NCI-H2196 (cell line): ENCODE data around the gene C15orf39.
"Not testable (repeated sequence)": the region's sequence is repeated elsewhere in the genome, so short reads cannot be mapped to it uniquely, and the experiment has no call there.

ENCODE experiments used
- DNase-seq: peaks from one replicate; lab custom pipeline; 2025; ENCODE audit not compliant: unreplicated experiment; lab: John Stamatoyannopoulos, UW

Gene C15orf39

GRCh38 chr15:75229191-75230015, 27.7 kb downstream of the C15orf39 start:
- DNase-seq: no peak

DNA sequence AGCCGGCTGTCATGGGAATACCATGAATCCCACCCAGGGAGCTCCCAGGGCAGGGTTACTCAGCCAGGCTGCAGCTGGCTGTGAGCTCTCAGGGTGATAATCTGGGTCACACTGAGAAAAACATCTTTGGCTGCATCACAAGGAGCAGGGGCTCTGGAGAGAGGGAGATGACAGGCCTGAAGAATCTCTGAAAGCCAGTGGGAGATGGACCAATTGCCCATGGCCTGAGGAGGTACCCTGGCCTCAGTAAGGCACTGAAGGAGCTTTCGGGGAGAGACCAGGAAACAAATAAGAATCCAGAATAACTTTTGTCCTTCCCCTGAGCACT, 28.3 kb downstream of the C15orf39 start:
- no peak for DNase-seq

DNA sequence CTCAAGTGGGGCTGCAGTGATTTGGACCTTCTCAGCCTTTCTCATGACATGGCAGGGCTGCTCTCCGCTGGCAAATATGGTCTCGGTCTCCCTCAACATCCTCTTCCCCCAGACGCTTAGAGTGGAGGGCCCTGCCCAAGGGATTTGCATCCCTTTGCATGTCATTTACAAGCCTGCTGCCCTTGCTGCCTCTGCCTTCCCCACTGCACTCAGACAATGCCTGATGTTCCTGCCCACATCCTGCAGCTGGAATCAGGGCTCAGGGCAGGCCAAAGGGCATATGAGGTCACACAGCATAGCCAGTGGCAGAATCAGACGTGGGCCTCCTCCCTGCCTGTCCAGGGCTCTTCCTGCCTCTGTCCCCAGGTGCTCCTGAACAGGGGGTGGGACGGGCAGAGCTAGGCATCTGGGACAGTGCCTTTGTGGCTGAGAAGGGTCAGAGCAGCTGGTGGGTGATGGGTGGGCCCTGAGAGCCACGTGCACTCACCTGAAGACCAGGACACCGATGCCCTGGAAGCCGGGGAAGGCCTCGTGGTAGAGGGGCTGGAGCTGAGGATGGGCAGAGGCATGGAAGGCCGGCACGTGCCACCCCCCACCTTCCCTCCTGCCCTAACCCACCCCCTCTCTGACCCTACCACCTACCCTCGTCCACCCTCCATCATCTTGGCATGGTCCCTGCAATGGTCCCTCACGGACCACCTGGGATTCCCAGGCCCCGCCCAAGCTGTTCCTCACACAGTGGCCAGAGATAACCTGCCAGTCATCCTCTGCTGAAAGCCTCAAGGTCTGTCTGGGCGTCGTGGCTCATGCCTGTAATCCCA, 29.1 kb downstream of the C15orf39 start:
- DNase-seq: no peak

DNA sequence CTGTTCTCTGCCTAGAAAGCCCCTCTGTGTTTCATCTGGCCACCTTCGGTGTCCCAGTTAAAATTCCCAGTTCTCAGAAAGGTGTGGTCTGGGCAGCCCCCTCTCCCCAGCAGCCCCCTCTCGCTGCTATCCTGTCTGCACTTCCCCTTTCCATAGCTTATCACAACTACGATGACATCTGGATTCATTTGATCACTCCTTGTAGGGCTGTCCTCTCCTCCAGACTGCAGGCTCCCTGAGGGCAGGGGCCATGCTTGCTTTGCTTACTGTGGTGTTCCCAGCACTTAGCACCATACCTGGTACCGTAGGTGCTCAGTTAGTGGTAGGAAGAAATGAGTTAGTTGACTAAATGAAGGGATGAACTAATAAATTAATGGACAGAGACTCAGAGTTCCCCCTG, 30.2 kb downstream of the C15orf39 start:
- no peak for DNase-seq

DNA sequence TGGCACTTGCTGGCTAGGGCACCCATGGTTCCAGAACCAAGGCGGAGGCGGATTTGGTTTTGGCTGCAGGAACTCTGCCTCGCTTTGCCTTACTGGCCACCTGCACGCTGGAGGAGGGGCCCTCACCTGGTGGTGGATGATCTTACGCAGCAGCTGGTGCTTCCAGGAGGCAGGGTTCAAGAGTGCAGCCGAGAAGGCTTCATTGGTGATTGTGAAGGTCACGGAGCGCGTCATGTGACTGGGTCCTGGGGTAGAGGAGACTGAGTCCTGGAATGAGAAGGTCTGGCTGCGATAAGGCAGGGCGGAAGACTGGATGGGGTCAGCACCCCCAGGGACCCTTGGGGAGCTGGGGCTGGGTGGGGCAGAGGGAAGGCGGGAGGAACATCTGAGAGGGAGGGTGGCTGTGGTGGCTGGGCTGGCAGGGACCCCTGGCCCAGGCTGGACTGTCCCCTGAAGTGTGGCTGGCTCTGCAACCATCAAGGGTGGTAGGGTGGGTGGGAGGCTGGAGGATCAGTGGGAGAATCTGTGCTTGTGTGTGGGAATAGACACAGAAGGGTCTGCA, 30.7 kb downstream of the C15orf39 start:
- DNase-seq: no peak

- DNase-seq: no peak
Observed at GRCh38 chr15:75232826-75233503, 31.3 kb downstream of the C15orf39 start.

GRCh38 chr15:75233504-75234190, 32.0 kb downstream of the C15orf39 start:
- no peak for DNase-seq

DNA sequence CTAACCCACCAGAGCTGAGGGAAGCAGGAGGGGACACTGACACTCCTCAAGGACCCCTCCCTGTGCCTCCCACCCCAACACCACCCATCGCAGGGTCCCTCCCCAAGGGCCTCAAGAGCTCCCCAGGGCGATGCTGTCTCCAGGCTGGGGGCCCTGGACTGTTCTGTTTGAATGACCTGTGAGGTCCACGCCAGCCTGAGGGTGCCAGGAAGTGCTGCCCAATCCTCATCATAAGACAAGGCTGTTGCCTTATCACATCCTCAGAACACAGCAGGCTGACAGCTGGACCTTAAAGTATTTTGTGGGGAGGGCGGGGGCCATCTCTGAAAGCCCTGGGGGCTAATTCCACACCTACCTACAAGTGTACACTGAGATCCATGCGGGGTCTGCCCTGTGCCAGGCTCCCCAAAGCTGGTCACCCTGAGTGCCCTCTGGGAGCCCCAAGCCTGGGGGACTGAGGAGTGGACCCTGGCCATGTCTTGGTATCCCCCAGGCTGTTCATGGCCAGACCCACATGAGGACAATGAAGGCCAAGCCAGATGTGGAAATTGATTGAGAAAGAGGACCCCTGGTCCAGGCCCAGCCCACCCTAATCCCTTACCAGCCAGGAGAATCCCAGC, 32.6 kb downstream of the C15orf39 start:
- DNase-seq: no peak

DNA sequence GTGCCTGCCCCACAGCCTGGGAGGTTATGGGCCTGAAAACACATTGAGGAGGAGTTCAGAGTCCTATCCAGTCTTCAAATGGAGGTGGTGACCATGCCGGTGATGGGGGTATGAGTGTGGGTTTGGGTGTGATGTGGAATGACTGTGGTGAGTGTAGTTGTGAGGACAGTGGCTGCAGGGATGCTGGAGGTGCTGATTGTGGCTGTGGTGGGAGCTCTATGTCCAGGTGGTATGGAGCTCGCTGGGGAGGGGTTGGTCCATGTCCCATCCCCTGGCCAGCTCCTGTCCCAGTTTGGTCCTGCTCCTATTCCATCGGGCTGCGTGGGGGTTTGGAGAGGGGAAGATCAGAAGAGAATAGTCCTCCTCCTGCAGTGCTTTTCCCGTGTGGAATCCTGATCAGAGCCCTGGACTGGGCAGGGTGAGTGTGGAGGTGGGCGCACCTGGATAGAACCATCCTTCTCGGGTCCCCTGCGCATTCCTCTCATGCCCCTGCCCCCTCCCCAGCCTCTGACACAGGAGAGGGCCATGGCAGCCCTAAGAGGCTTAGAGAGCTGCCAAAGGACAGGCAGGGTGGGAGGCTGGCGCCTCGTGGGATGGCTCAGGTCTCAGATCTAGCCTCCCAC, 33.5 kb downstream of the C15orf39 start:
- no peak for DNase-seq

- DNase-seq: no peak
Observed at GRCh38 chr15:75235760-75236729, 34.4 kb downstream of the C15orf39 start.

- no peak for DNase-seq
Observed at GRCh38 chr15:75237316-75237982, 35.8 kb downstream of the C15orf39 start.

- no peak for DNase-seq
Observed at GRCh38 chr15:75238150-75238549, 36.5 kb downstream of the C15orf39 start.

DNA sequence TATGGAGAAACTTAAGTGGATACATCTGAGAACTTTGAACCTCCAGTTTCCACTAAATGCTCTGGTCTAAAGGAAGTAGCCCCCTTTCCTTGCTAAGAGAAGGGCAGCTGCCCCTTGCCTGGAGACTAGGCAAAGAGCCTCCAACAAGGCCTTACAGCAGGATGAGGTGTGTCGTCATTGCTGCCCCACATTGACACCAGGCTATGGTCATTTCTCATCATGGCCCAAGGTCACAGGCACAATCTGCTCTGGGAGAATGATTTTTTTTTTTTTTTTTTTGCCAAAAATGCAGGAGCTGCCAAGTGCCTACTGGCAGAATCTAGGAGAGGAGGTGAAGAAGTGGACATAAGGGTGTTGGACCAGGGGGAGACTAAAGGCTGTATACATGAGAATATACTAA, 44.1 kb downstream of the C15orf39 start:
- DNase-seq: not testable (repeated sequence)

DNA sequence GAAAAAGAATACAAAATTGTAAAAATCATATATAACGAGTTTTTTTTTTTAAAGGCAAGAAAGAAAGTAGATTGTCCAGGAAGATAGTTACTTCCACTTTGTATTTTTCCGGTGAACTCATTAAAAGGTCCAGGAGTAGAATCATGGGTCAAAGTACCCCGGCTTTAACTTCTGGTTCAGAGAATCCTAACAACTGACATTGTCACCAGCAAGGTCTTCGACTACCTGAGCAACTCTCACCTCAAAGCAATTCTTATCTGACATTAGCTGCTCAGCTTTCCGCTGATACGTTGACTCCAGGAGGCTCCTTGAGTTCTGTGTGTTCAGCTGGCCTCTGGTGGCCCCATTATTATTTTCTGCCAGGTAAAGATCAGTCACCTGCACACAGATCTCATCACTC, 47.3 kb downstream of the C15orf39 start:
- DNase-seq: not testable (repeated sequence)

- DNase-seq: no peak
Observed at GRCh38 chr15:75249726-75250125, 48.0 kb downstream of the C15orf39 start.

DNA sequence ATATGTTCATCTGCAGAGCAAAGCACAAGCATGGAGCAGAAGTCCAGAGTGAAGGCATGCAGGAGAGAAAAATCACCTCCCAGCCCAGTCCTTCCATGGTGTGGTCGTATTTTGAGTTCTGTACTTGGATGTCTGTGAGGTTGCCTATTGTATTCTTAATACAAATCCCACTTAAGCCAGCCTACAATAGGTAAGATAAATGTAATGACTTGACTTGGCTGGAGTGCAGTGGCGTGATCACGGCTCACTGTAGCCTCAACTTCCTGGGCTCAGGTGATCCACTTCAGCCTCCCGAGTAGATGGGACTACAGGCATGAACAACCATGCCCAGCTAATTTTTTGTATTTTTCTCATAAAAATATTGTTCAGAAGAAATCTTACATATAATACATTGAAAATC, 49.7 kb downstream of the C15orf39 start:
- not testable (repeated sequence) for DNase-seq

- not testable (repeated sequence) for DNase-seq
Observed at GRCh38 chr15:75252285-75252684, 50.6 kb downstream of the C15orf39 start.

DNA sequence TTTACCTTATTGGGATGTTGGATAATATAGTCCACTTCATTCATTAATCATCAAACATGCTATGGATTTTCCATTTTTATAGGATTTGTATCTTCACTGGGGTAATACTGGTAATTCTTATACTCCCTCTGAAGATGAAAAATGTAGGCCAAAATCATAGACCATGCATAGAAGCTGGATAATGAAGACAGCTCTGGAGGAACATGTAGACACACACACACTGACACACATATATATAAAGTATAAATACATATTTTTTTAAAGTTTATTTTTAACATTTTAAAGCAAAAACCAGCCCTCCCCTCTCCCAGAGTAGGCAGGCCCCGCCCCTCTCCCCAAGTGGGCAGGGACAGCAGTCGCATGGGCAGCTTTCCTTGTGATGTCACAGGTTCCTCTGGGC, 56.4 kb downstream of the C15orf39 start, which contains the start of gene GOLGA6C:
Gene GOLGA6C (plus strand): TSS at position 301 of the 400 bp plus-strand sequence. CDS start 265 bp downstream, outside the sequence.
- not testable (repeated sequence) for DNase-seq
